Limb (tissue), 2 donors: ENCODE results near the gene IFFO2.

ENCODE experiments used
- DNase-seq, 2 donors: peaks; one replicate each; pipeline ENCODE4 v3.0.0-alpha.2; 2016; ENCODE audit errors: extremely low spot score in 2 of 2

The IFFO2 gene

GRCh38 chr1:18919197-18919905 is 37.1 kb downstream of the IFFO2 start:
- DNase-seq, result no peak

GRCh38 chr1:18918417-18918816 is 38.1 kb downstream of the IFFO2 start:
- DNase-seq, result no peak

- DNase-seq, result no peak
Observed at GRCh38 chr1:18917071-18917799, 39.2 kb downstream of the IFFO2 start.

- DNase-seq, result no peak
Observed at GRCh38 chr1:18915341-18915740, 41.1 kb downstream of the IFFO2 start.

- DNase-seq, result peak; percentile 23 to 80
Observed at GRCh38 chr1:18913065-18913835, 43.2 kb downstream of the IFFO2 start.

GRCh38 chr1:18912550-18912949 is 43.9 kb downstream of the IFFO2 start:
- no peak for DNase-seq

GRCh38 chr1:18908911-18909771 is 47.3 kb downstream of the IFFO2 start:
- no peak for DNase-seq

- DNase-seq, result no peak
Observed at GRCh38 chr1:18907917-18908845, 48.3 kb downstream of the IFFO2 start.

GRCh38 chr1:18907021-18907916 is 49.2 kb downstream of the IFFO2 start:
- peak; percentile 67 to 76 for DNase-seq

GRCh38 chr1:18903291-18903756 is 53.2 kb downstream of the IFFO2 start:
- DNase-seq, result no peak

- DNase-seq, result peak; percentile 95 to 98
Observed at GRCh38 chr1:18902523-18903290, 53.8 kb downstream of the IFFO2 start, which contains the start of gene ALDH4A1. ALDH4A1 (minus strand) TSS chr1:18902555; CDS start chr1:18902523, 32 bp downstream.

- no peak for DNase-seq
Observed at GRCh38 chr1:18901952-18902522, 54.4 kb downstream of the IFFO2 start.

- no peak for DNase-seq
Observed at GRCh38 chr1:18901147-18901951, 55.1 kb downstream of the IFFO2 start.

GRCh38 chr1:18900303-18900841 is 56.1 kb downstream of the IFFO2 start:
- peak in 1 of 2 donors; percentile 51 for DNase-seq

- DNase-seq, result no peak
Observed at GRCh38 chr1:18899363-18900049, 57.0 kb downstream of the IFFO2 start.

GRCh38 chr1:18898567-18898966 is 57.9 kb downstream of the IFFO2 start:
- DNase-seq, result no peak
